GM18867 (cell line): ENCODE results near the gene PRRG2.
A peak's percentile ranks its signal among the peaks of the same experiment; 100 is the strongest.

Experiments used
- ATAC-seq: cut with Tn5 transposase; IDR thresholded peaks from one replicate; pipeline ENCODE4 v1.9.1; 2021; ENCODE audit warnings: mild to moderate bottlenecking, moderate library complexity; ENCODE audit not compliant: unreplicated experiment

Gene PRRG2

DNA sequence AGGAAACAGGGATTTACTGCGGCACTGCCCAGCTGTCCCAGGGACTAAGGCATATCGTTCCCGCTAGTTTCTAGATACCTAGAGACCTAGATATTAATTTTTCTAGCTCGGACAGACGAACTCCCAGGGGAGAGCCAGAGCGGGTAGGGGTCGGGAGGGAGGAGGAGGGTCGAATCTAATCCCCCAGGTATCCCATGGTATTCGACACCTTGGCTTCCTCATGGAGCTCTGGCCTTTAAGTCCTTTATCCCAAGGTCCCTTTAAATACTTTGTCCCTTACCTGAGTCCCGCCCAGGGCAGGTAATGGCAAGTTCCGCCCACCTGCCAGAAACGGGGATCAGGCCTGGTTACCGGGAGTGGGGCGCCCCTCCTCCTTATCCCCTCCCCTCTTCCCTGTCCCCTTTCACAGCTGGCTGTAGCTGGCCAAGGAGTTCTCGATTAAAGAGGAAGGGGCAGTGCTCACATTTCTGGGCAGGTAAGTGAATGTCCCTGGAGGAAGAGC, at the start of gene PRRG2:
Gene PRRG2 (plus strand): TSS at position 310 of the 502 bp plus-strand sequence. CDS start 1,904 bp downstream, outside the sequence.
- no peak for ATAC-seq

DNA sequence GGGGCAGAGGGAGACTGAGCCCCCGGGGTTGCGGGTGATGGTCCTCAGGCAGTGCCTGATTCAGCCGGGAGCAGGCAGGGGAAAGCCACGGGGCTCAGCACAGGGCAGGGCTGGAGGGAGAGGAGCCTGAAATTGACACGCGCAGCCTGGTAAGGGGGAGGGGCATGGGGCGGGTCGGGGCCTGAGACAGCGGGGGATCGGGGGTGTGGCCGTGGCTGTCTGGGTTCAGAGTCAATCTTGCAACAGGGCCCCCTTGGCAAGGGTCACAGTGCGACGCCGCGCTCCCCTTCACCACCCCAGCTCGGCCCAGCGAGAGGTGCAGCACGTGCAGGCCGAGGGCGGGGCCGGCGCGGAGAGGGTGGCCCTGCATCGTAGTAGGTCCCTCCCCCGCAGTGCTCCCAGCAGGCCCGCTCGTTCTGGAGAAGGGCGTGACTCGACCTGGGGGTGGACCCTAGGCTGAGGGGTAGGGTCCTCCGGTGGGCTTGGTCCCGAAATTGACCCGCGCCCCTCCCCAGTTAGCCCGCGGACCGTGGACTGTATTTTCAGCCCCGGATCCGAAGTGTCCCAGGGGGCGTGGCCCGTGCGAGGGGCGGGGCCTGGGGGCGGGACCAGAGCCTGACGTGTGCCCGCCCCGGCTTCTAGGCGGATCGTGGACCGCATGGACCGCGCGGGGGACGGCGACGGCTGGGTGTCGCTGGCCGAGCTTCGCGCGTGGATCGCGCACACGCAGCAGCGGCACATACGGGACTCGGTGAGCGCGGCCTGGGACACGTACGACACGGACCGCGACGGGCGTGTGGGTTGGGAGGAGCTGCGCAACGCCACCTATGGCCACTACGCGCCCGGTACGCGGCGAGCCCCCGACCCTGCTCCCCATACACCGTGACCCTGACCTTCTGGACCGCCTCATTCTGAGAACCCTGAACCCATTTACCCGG, 47.3 kb upstream of the PRRG2 start:
- ATAC-seq, result peak; percentile 73

DNA sequence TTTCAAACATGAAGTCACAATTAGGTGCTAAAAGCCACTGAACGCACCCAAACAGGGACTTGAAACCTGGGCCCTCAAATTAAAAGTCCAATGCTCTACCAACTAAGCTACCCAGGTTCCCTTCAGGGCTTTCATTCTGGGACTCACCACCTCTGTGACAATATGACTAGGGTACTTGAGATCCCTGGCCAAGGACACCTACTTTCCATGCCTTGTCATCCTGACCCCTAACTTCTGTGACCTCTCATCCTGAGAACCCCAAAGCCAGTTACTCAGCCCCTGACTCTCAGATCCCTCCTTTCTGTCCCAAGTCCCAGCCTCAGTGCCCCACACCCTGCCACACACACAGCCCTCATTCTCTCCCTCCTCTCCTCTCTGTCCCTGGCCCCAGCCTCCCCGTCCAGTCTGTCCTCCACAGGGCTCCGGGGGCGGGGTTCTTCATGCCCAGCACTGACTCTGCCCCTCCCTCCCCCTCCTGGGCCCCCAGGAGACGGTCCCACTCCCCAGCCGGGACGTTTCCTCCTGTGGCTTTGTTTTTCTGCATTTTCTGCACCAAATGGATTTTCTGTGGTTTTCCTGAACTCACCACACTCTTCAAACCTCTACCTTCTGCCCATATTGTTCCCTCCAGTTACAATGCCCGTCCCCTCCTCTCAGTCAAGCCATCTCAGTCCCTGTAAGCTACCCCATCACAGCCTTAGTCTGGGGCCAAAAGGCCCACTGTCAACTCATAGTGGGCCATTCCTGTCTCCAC, 46.3 kb upstream of the PRRG2 start:
- ATAC-seq, result no peak

GRCh38 chr19:49536921-49537462, 44.1 kb upstream of the PRRG2 start:
- no peak for ATAC-seq

DNA sequence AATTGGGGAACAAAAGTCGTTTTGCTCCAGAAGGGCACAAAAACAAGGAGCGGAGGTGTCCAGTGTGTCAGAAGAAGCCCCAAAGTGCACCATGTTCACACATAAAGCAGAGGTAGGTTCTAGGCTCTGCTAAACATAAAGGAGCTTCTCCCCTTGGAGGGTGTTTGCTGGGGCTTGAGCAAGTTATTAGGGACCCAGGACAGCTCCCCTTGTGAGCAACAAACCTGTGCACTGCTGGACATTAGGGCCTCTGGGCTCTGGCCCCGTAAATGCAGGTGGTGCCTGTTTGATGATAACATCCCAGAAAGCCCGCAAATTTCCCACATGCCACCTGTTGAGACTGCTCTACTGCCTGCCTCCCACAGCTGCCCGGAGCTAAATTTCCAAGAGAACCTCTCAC, 42.5 kb upstream of the PRRG2 start:
- no peak for ATAC-seq

- no peak for ATAC-seq
Measured at GRCh38 chr19:49539192-49539952, 41.7 kb upstream of the PRRG2 start.

- no peak for ATAC-seq
Measured at GRCh38 chr19:49541914-49542313, 39.2 kb upstream of the PRRG2 start.

DNA sequence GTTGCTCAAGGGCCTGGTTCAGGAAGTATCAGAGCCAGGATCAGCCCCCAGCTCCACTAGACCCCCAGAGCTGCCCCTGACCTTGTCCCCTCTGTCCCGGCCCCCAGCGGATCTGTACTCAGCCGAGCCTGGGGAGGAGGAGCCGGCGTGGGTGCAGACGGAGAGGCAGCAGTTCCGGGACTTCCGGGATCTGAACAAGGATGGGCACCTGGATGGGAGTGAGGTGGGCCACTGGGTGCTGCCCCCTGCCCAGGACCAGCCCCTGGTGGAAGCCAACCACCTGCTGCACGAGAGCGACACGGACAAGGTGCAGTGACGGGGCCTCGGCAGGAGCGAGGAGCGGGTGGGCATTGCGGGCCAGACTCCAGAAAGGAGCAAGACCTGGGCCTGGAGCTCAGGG, 38.7 kb upstream of the PRRG2 start:
- ATAC-seq, result no peak

GRCh38 chr19:49543032-49543431, 38.1 kb upstream of the PRRG2 start:
- ATAC-seq, result no peak

DNA sequence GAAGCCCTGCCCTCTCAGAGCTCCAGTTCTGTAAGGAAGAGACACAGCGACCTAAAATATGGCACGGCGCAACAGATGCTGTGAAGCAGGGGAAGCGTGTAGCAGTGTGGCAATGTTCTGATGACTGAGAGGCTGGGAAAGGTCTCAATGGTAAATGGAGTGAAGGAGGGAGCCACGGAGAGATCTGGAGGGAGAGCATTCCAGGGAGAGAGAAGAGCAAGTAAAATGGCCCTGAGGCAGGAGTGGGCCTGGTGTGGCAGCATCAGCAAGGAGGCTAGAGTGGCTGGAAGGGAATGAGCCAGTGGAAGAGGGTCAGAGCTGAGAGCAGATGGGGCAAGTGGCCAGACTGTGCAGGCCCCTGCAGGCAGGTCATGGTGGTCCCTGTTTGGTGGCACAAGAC, 37.0 kb upstream of the PRRG2 start:
- no peak for ATAC-seq

- no peak for ATAC-seq
Measured at GRCh38 chr19:49546825-49547565, 34.1 kb upstream of the PRRG2 start.

DNA sequence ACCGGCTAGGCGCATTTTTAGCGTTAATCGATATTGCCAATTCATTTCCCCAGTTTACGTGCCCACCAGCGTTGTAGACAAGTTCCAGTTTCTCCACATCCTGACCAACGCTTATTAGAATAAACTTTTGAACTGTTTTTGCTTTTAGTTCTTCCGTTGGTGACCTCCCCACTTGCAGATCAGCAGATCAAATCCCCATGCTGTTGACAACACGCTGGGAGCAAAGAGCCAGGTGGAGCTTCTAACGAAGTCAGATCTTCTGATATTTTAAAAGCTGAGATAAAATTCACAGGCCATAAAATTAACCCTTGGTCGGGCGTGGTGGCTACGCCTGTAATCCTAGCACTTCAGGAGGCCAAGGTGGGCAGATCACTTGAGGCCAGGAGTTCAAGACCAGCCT, 32.1 kb upstream of the PRRG2 start:
- no peak for ATAC-seq

DNA sequence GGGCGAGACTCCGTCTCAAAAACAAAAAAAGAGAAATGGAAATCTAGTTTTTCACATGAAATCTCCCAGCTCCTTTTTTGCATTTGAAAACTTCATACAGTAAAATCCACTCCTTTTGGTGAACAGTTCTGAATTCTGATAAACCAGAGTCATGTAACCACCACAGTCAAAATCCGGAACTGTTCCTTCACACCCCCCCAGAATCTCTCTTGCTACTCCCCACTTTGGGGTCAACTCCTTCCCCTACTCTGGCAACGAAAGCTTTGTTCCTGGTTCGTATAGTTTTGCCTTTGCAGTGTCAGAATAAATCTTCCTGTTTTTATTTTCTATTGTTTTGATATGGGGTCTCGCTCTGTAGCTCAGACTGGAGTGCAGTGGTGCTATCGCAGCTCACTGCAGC, 29.6 kb upstream of the PRRG2 start:
- no peak for ATAC-seq

GRCh38 chr19:49552749-49553148, 28.4 kb upstream of the PRRG2 start:
- ATAC-seq, result no peak

DNA sequence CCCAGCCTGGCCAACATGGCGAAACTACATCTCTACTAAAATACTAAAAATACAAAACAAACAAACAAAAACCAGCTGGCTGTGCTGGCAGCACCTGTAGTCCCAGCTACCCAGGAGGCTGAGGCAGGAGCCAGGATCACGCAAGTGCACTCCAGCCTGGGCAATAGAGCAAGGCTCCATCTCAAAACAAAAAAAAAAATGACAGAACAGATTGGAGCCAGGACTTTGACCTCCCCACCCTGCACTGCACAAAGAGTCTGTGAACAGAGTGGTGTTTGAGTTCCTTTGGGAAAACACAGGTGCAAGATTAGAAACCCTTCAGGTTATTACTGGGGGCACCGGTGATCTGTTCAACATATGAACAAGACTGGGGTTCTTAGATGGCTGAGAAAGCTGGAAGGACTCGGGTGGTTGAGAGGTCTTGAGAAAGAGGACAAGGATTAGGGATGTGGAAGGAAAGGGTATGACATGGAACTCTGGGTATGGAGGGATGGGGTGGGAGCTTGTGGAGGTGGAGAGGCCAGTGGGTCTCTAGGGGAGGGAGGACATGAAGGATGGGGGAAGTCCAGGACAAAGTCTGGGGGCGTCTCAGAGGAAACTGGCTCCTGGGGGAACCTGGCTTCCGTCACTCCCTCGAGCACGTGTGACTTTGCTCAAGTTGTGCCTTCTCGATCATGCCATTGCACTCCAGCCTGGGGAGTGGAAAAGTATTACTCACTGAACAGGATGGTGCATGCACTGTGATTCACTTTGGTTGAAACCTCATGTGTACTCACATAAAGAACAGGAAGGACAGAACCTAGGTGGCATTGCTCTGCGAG, 27.5 kb upstream of the PRRG2 start:
- no peak for ATAC-seq

- no peak for ATAC-seq
Measured at GRCh38 chr19:49554701-49555181, 26.4 kb upstream of the PRRG2 start.

- no peak for ATAC-seq
Measured at GRCh38 chr19:49555600-49556411, 25.3 kb upstream of the PRRG2 start.
